Prostate gland (tissue), 2 donors: ENCODE data around the gene ALK.

Source experiments
- CTCF ChIP-seq, 4 experiments: fragments of 200-600 bp in 2 of 4; fragments of 450-650 bp in 2 of 4; sonication (generic) in 2 of 4; IDR thresholded peaks; 1 replicate in 3 of 4; 2 replicates in 1 of 4; pipeline ENCODE4 v1.5.1; 2016 to 2019; ENCODE audit warnings: antibody characterized with exemption in 4 of 4, mild to moderate bottlenecking in 2 of 4, moderate library complexity in 2 of 4
- POLR2A ChIP-seq: fragments of 450-650 bp; IDR thresholded peaks from one replicate; pipeline ENCODE4 v1.6.1; 2016; ENCODE audit warnings: antibody characterized with exemption, mild to moderate bottlenecking
- POLR2AphosphoS5 ChIP-seq: sonication (generic); formaldehyde crosslinking; IDR thresholded peaks from one replicate; pipeline ENCODE4 v1.6.1; 2017; ENCODE audit warnings: antibody characterized with exemption

- no peak for TF ChIP-seq POLR2AphosphoS5
- TF ChIP-seq POLR2A: no peak
- TF ChIP-seq CTCF (IDR thresholded peaks at IDR 0.05): no peak
Observed at GRCh38 chr2:29159125-29159524, 762.3 kb downstream of the ALK start.
